ENCODE measurements around the gene LEMD1.
"Not testable (repeated sequence)": the region's sequence is repeated elsewhere in the genome, so short reads cannot be mapped to it uniquely, and the experiment has no call there.

The LEMD1 gene

GRCh38 chr1:205436776-205437410 lies 15.0 kb upstream of the LEMD1 start:
- no peak for TF ChIP-seq POLR2AphosphoS5 (IDR thresholded peaks at IDR 0.05; ENCODE audit: low read depth)
- no peak for TF ChIP-seq GABPA (IDR thresholded peaks at IDR 0.05; ENCODE audit: low read depth)
- TF ChIP-seq CTCF (IDR thresholded peaks at IDR 0.05; ENCODE audit: insufficient read depth, low read length) = no peak
- TF ChIP-seq REST (IDR thresholded peaks at IDR 0.05; ENCODE audit: insufficient replicate concordance, low read depth) = no peak
- TF ChIP-seq SPI1 (IDR thresholded peaks at IDR 0.05; ENCODE audit: borderline replicate concordance, low read depth) = no peak
- H3K27me3 ChIP-seq (ENCODE audit: insufficient read depth, poor library complexity, severe bottlenecking) = peaks cover 20% of the 10 kb centered on the region
- no peak overlapping the region for H3K4me3 ChIP-seq (replicated peaks; ENCODE audit: insufficient read depth, low read length)
- DNase-seq (ENCODE audit: low read depth in 1 of 2, low spot score in 1 of 2) = no peak
- no peak overlapping the region for H3K27ac ChIP-seq (replicated peaks)

DNA sequence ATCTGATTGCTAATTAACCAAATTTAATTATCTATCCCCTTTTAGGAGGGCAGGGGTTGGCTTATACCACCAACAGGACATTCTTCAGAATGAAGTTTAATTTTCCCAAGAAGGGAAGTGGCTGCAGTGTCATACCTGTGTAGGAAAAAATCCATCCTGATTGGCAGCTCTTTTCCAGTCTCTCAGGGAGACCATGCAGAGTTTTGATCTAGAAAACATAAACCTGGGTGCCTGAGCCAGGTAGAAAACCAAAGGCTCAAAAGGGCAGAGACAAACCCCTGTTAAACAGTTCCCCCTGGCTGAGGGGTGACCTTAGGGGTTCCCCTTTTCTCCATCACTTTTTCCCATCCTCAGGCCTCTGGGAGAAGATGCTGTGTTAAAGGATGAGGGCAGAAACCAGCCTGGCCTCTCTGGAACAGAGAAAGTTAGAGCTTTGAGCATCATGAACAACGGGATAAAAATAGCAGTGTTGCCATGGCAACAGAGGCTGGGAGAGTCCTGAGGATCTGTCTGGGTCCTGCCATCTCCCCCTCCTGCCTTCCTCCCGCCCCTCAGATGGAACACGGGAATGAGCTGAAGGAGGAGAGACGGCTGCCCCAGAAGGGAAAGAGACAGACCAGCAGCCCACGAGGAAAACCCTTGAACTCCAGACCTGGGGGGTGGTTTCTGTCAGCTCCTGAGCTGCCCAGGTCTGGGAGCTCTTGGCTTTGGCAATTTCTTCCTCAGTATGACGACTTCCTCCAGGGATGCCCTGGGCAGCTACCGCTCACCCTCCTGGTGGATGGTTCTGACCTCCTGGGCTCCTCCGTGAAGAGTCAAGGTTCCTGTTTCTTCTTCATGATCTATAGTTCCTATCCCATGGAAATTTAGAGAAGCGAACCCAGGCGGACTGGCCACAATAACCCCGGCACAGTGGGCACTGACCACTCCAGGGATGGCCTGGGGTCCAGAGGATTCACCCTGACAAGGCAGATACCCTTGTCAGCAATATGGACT lies 14.0 kb upstream of the LEMD1 start:
- DNase-seq (ENCODE audit: low read depth in 1 of 2, low spot score in 1 of 2) = no peak
- Histone ChIP-seq H3K4me3 (replicated peaks; ENCODE audit: insufficient read depth, low read length) (no peak overlapping the region), H3K27me3 (ENCODE audit: insufficient read depth, poor library complexity, severe bottlenecking) (peaks cover 22% of the 10 kb centered on the region), H3K27ac (replicated peaks) (no peak overlapping the region)
- no peak for TF ChIP-seq REST (IDR thresholded peaks at IDR 0.05; ENCODE audit: insufficient replicate concordance, low read depth)
- no peak for TF ChIP-seq POLR2AphosphoS5 (IDR thresholded peaks at IDR 0.05; ENCODE audit: low read depth)
- TF ChIP-seq GABPA (IDR thresholded peaks at IDR 0.05; ENCODE audit: low read depth) = no peak
- no peak for TF ChIP-seq SPI1 (IDR thresholded peaks at IDR 0.05; ENCODE audit: borderline replicate concordance, low read depth)
- TF ChIP-seq CTCF (IDR thresholded peaks at IDR 0.05; ENCODE audit: insufficient read depth, low read length) = no peak

- no peak overlapping the region for H3K27ac ChIP-seq (replicated peaks)
- no peak for DNase-seq (ENCODE audit: low read depth in 1 of 2, low spot score in 1 of 2)
- TF ChIP-seq REST (IDR thresholded peaks at IDR 0.05; ENCODE audit: insufficient replicate concordance, low read depth) = no peak
- no peak for TF ChIP-seq CTCF (IDR thresholded peaks at IDR 0.05; ENCODE audit: insufficient read depth, low read length)
- no peak for TF ChIP-seq SPI1 (IDR thresholded peaks at IDR 0.05; ENCODE audit: borderline replicate concordance, low read depth)
- TF ChIP-seq GABPA (IDR thresholded peaks at IDR 0.05; ENCODE audit: low read depth) = no peak
- TF ChIP-seq POLR2AphosphoS5 (IDR thresholded peaks at IDR 0.05; ENCODE audit: low read depth) = no peak
- H3K4me3 ChIP-seq (replicated peaks; ENCODE audit: insufficient read depth, low read length) = no peak overlapping the region
- peaks cover 22% of the 10 kb centered on the region for H3K27me3 ChIP-seq (ENCODE audit: insufficient read depth, poor library complexity, severe bottlenecking)
Measured at GRCh38 chr1:205434738-205435137, 12.9 kb upstream of the LEMD1 start.

- H3K4me3 ChIP-seq (replicated peaks; ENCODE audit: insufficient read depth, low read length); H3K27ac ChIP-seq (replicated peaks); DNase-seq (ENCODE audit: low read depth in 1 of 2, low spot score in 1 of 2): not testable (repeated sequence)
- H3K27me3 ChIP-seq (ENCODE audit: insufficient read depth, poor library complexity, severe bottlenecking) = peaks cover 30% of the 10 kb centered on the region
Measured at GRCh38 chr1:205432692-205433091, 10.8 kb upstream of the LEMD1 start.

All from HL-60 (cell line).